IPS DF 6.9 (cell line): ENCODE data around the gene ENOX1.

Source experiments
- DNase-seq: peaks from one replicate; pipeline ENCODE4 v3.0.0-alpha.2; 2013; ENCODE audit warnings: low read depth, low spot score
- H3K27ac ChIP-seq: one replicate; pipeline ENCODE4 v1.5.1; 2013; ENCODE audit warnings: low read length, control low read depth
- H3K27me3 ChIP-seq: 2 replicates; pipeline ENCODE4 v1.6.1; 2013; ENCODE audit warnings: mild to moderate bottlenecking, low read length; ENCODE audit not compliant: control insufficient read depth, insufficient read depth
- H3K36me3 ChIP-seq: 2 replicates; pipeline ENCODE4 v1.6.1; 2013; ENCODE audit warnings: low read length; ENCODE audit not compliant: control insufficient read depth, insufficient read depth
- H3K4me1 ChIP-seq: 2 replicates; pipeline ENCODE4 v1.6.1; 2013; ENCODE audit warnings: low read length; ENCODE audit not compliant: control insufficient read depth, insufficient read depth
- H3K4me3 ChIP-seq: 2 replicates; pipeline ENCODE4 v1.5.1; 2013; ENCODE audit warnings: mild to moderate bottlenecking, low read length
- H3K9me3 ChIP-seq: 2 replicates; pipeline ENCODE4 v1.6.1; 2013; ENCODE audit warnings: low read length, inconsistent platforms; ENCODE audit not compliant: control insufficient read depth, insufficient read depth
- WGBS: extraction: QIAGEN DNeasy Blood & Tissue Kit; methylation state at CpG from one replicate; pipeline ENCODE4 v1.1.7; 2013; ENCODE audit warnings: mixed read lengths, missing lambda C conversion rate; ENCODE audit not compliant: insufficient read length, insufficient coverage; 5-methylcytosine and 5-hydroxymethylcytosine counted together

ENOX1 gene

GRCh38 chr13:43333176-43333575 lies 453.6 kb downstream of the ENOX1 start:
- DNase-seq: no peak
- H3K4me3 ChIP-seq: no peak overlapping the region
- no peaks in the 10 kb centered on the region for H3K27me3 ChIP-seq
- H3K9me3 ChIP-seq: no peaks in the 10 kb centered on the region
- 0 out of 2 replicates have a peak, but pooled peaks cover 2% of the 10 kb centered on the region for H3K4me1 ChIP-seq
- no peaks in the 10 kb centered on the region for H3K36me3 ChIP-seq
- no peak overlapping the region for H3K27ac ChIP-seq
- WGBS: no CpG with 5 or more reads among the region's 3 CpGs

- no peak overlapping the region for H3K4me3 ChIP-seq
- H3K27me3 ChIP-seq: no peaks in the 10 kb centered on the region
- no peaks in the 10 kb centered on the region; the same call in 1 of the 2 replicates for H3K9me3 ChIP-seq
- H3K36me3 ChIP-seq: no peaks in the 10 kb centered on the region
- no peak for DNase-seq
- 0 out of 2 replicates have a peak, but pooled peaks cover 3% of the 10 kb centered on the region for H3K4me1 ChIP-seq
- no peak overlapping the region for H3K27ac ChIP-seq
- WGBS: no CpG with 5 or more reads among the region's 6 CpGs
Measured at GRCh38 chr13:43331672-43332071, 455.1 kb downstream of the ENOX1 start.

GRCh38 chr13:43329702-43330101 lies 457.1 kb downstream of the ENOX1 start:
- no peaks in the 10 kb centered on the region for H3K27me3 ChIP-seq
- DNase-seq: no peak
- 0 out of 2 replicates have a peak, but pooled peaks cover 3% of the 10 kb centered on the region for H3K4me1 ChIP-seq
- H3K27ac ChIP-seq: no peak overlapping the region
- WGBS: no CpG with 5 or more reads among the region's 2 CpGs
- H3K9me3 ChIP-seq: no peaks in the 10 kb centered on the region; the same call in 1 of the 2 replicates
- no peak overlapping the region for H3K4me3 ChIP-seq
- H3K36me3 ChIP-seq: no peaks in the 10 kb centered on the region

- no peaks in the 10 kb centered on the region; the same call in 1 of the 2 replicates for H3K9me3 ChIP-seq
- no peak overlapping the region for H3K27ac ChIP-seq
- no peaks in the 10 kb centered on the region for H3K27me3 ChIP-seq
- no peak for DNase-seq
- H3K4me3 ChIP-seq: no peak overlapping the region
- H3K4me1 ChIP-seq: 0 out of 2 replicates have a peak, but pooled peaks cover 3% of the 10 kb centered on the region
- H3K36me3 ChIP-seq: no peaks in the 10 kb centered on the region
- WGBS: no CpG with 5 or more reads among the region's 1 CpG
Measured at GRCh38 chr13:43328907-43329306, 457.9 kb downstream of the ENOX1 start.

- H3K27ac ChIP-seq: no peak overlapping the region
- no peaks in the 10 kb centered on the region for H3K27me3 ChIP-seq
- H3K4me3 ChIP-seq: no peak overlapping the region
- no peaks in the 10 kb centered on the region; the same call in 1 of the 2 replicates for H3K9me3 ChIP-seq
- DNase-seq: no peak
- no CpG with 5 or more reads among the region's 4 CpGs for WGBS
- H3K36me3 ChIP-seq: no peaks in the 10 kb centered on the region
- H3K4me1 ChIP-seq: 0 out of 2 replicates have a peak, but pooled peaks cover 3% of the 10 kb centered on the region
Measured at GRCh38 chr13:43326100-43326499, 460.7 kb downstream of the ENOX1 start.

- Histone ChIP-seq H3K27ac (no peak overlapping the region), H3K36me3 (no peaks in the 10 kb centered on the region), H3K4me1 (0 out of 2 replicates have a peak, but pooled peaks cover 3% of the 10 kb centered on the region), H3K4me3 (no peak overlapping the region), H3K9me3 (no peaks in the 10 kb centered on the region; the same call in 1 of the 2 replicates), H3K27me3 (no peaks in the 10 kb centered on the region)
- WGBS: no CpG with 5 or more reads among the region's 4 CpGs
- DNase-seq: no peak
Measured at GRCh38 chr13:43325636-43326035, 461.1 kb downstream of the ENOX1 start.

- H3K27ac ChIP-seq: no peak overlapping the region
- DNase-seq: no peak
- H3K36me3 ChIP-seq: no peaks in the 10 kb centered on the region
- no peak overlapping the region for H3K4me3 ChIP-seq
- no peaks in the 10 kb centered on the region for H3K27me3 ChIP-seq
- WGBS: no CpG with 5 or more reads among the region's 3 CpGs
- no peaks in the 10 kb centered on the region; the same call in 1 of the 2 replicates for H3K9me3 ChIP-seq
- 0 out of 2 replicates have a peak, but pooled peaks cover 1% of the 10 kb centered on the region for H3K4me1 ChIP-seq
Measured at GRCh38 chr13:43324129-43324528, 462.6 kb downstream of the ENOX1 start.

GRCh38 chr13:43319617-43320444 lies 466.9 kb downstream of the ENOX1 start:
- Histone ChIP-seq H3K9me3 (no peaks in the 10 kb centered on the region), H3K4me3 (no peak overlapping the region), H3K36me3 (no peaks in the 10 kb centered on the region), H3K4me1 (peaks cover 9% of the 10 kb centered on the region), H3K27ac (no peak overlapping the region), H3K27me3 (no peaks in the 10 kb centered on the region)
- DNase-seq: no peak
- no CpG with 5 or more reads among the region's 10 CpGs for WGBS

GRCh38 chr13:43316946-43317353 lies 469.8 kb downstream of the ENOX1 start:
- H3K27me3 ChIP-seq: no peaks in the 10 kb centered on the region
- WGBS: no CpG with 5 or more reads among the region's 4 CpGs
- no peak overlapping the region for H3K27ac ChIP-seq
- no peaks in the 10 kb centered on the region for H3K36me3 ChIP-seq
- H3K4me3 ChIP-seq: no peak overlapping the region
- H3K9me3 ChIP-seq: no peaks in the 10 kb centered on the region
- peaks cover 9% of the 10 kb centered on the region for H3K4me1 ChIP-seq
- no peak for DNase-seq

GRCh38 chr13:43316281-43316680 lies 470.5 kb downstream of the ENOX1 start:
- Histone ChIP-seq H3K4me3 (no peak overlapping the region), H3K4me1 (peaks cover 9% of the 10 kb centered on the region), H3K9me3 (no peaks in the 10 kb centered on the region), H3K27ac (no peak overlapping the region), H3K27me3 (no peaks in the 10 kb centered on the region), H3K36me3 (no peaks in the 10 kb centered on the region)
- no CpG with 5 or more reads among the region's 2 CpGs for WGBS
- no peak for DNase-seq
